GM12878 (cell line): ENCODE measurements around the gene FSTL4.

ENCODE experiments used
- CTCF ChIP-seq, 3 experiments: IDR thresholded peaks in 2 of 3; conservative IDR thresholded peaks in 1 of 3; 2 replicates each; pipeline ENCODE4 v1.5.1; 2011; ENCODE audit warnings: low read depth in 3 of 3, low read length in 3 of 3, mild to moderate bottlenecking in 3 of 3, control low read depth in 2 of 3, moderate library complexity in 2 of 3, inconsistent platforms in 1 of 3, mixed read lengths in 1 of 3; ENCODE audit not compliant: control insufficient read depth in 2 of 3, insufficient read depth in 1 of 3; ENCODE audit errors: extremely low read depth in 1 of 3
- EP300 ChIP-seq, 2 experiments: fragments of 150-350 bp in 1 of 2; IDR thresholded peaks; 2 replicates each; pipeline ENCODE4 v1.6.1; 2011 to 2012; ENCODE audit warnings: low read depth in 2 of 2, low read length in 2 of 2, borderline replicate concordance in 1 of 2, improper control_type of control experiment in 1 of 2, inconsistent platforms in 1 of 2; ENCODE audit not compliant: control insufficient read depth in 1 of 2
- EZH2 ChIP-seq: IDR thresholded peaks from 2 replicates; pipeline ENCODE4 v1.6.1; 2012; ENCODE audit warnings: low read depth, mild to moderate bottlenecking, control low read depth, inconsistent platforms, low read length, borderline replicate concordance; ENCODE audit not compliant: control insufficient read depth
- GABPA ChIP-seq: IDR thresholded peaks from 2 replicates; pipeline ENCODE4 v1.6.1; 2014; ENCODE audit warnings: antibody characterized with exemption, low read depth, mild to moderate bottlenecking, inconsistent platforms
- HDAC2 ChIP-seq: fragments of 200-600 bp; sonication (generic); IDR thresholded peaks from 2 replicates; pipeline ENCODE4 v1.6.1; 2017
- MTA3 ChIP-seq: IDR thresholded peaks from 2 replicates; pipeline ENCODE4 v1.6.1; 2012; ENCODE audit warnings: low read length, inconsistent platforms, borderline replicate concordance
- MYC ChIP-seq: IDR thresholded peaks from 2 replicates; pipeline ENCODE4 v1.6.1; 2011; ENCODE audit warnings: mild to moderate bottlenecking, low read length, moderate library complexity, inconsistent platforms; ENCODE audit not compliant: insufficient read depth, insufficient replicate concordance, insufficient read length, severe bottlenecking
- NFYB ChIP-seq: IDR thresholded peaks from 2 replicates; pipeline ENCODE4 v1.6.1; 2011; ENCODE audit warnings: low read depth, mild to moderate bottlenecking, low read length, improper control_type of control experiment, moderate library complexity; ENCODE audit not compliant: insufficient read depth
- SIN3A ChIP-seq: IDR thresholded peaks from 2 replicates; pipeline ENCODE4 v1.6.1; 2012; ENCODE audit warnings: low read depth, low read length, improper control_type of control experiment
- TAF1 ChIP-seq: IDR thresholded peaks from 2 replicates; pipeline ENCODE4 v1.6.1; 2011; ENCODE audit warnings: mild to moderate bottlenecking, low read depth, low read length, borderline replicate concordance
- ZBTB11 ChIP-seq: fragments of 450-650 bp; formaldehyde crosslinking; IDR thresholded peaks from 2 replicates; pipeline ENCODE4 v1.5.0; 2022; ENCODE audit warnings: mild to moderate bottlenecking, missing genetic modification characterization
- ZNF24 ChIP-seq: fragments of 450-650 bp; IDR thresholded peaks from 2 replicates; pipeline ENCODE4 v1.6.1; 2017; ENCODE audit warnings: antibody characterized with exemption, mild to moderate bottlenecking
- TF ChIP-seq, protein P1 (sequence below): IDR thresholded peaks from 2 replicates; pipeline ENCODE4 v1.6.1; 2012; ENCODE audit warnings: mild to moderate bottlenecking, low read depth, low read length
- TF ChIP-seq, protein P2 (sequence below): fragments of 450-650 bp; conservative IDR thresholded peaks from 2 replicates; pipeline ENCODE4 v1.6.1; 2017; ENCODE audit warnings: mild to moderate bottlenecking, moderate library complexity

- TF ChIP-seq GABPA (no peak), EP300 (IDR thresholded peaks at IDR 0.05; ENCODE audit: borderline replicate concordance in 1 of 2, control insufficient read depth in 1 of 2, low read depth in 2 of 2, low read length in 2 of 2) (no peak), HDAC2 (no peak), CTCF (IDR thresholded peaks at IDR 0.05 in 2 of 3, conservative IDR thresholded peaks at IDR 0.05 in 1 of 3; ENCODE audit: control insufficient read depth in 2 of 3, extremely low read depth in 1 of 3, insufficient read depth in 1 of 3, low read depth in 3 of 3, low read length in 3 of 3) (no peak), EZH2 (no peak), TAF1 (no peak), NFYB (no peak), SIN3A (no peak), MTA3 (no peak), MYC (no peak), ZNF24 (no peak), ZBTB11 (CRISPR knock-in tag) (no peak)
- TF ChIP-seq, protein P1, sequence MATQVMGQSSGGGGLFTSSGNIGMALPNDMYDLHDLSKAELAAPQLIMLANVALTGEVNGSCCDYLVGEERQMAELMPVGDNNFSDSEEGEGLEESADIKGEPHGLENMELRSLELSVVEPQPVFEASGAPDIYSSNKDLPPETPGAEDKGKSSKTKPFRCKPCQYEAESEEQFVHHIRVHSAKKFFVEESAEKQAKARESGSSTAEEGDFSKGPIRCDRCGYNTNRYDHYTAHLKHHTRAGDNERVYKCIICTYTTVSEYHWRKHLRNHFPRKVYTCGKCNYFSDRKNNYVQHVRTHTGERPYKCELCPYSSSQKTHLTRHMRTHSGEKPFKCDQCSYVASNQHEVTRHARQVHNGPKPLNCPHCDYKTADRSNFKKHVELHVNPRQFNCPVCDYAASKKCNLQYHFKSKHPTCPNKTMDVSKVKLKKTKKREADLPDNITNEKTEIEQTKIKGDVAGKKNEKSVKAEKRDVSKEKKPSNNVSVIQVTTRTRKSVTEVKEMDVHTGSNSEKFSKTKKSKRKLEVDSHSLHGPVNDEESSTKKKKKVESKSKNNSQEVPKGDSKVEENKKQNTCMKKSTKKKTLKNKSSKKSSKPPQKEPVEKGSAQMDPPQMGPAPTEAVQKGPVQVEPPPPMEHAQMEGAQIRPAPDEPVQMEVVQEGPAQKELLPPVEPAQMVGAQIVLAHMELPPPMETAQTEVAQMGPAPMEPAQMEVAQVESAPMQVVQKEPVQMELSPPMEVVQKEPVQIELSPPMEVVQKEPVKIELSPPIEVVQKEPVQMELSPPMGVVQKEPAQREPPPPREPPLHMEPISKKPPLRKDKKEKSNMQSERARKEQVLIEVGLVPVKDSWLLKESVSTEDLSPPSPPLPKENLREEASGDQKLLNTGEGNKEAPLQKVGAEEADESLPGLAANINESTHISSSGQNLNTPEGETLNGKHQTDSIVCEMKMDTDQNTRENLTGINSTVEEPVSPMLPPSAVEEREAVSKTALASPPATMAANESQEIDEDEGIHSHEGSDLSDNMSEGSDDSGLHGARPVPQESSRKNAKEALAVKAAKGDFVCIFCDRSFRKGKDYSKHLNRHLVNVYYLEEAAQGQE = no peak
- TF ChIP-seq, protein P2, sequence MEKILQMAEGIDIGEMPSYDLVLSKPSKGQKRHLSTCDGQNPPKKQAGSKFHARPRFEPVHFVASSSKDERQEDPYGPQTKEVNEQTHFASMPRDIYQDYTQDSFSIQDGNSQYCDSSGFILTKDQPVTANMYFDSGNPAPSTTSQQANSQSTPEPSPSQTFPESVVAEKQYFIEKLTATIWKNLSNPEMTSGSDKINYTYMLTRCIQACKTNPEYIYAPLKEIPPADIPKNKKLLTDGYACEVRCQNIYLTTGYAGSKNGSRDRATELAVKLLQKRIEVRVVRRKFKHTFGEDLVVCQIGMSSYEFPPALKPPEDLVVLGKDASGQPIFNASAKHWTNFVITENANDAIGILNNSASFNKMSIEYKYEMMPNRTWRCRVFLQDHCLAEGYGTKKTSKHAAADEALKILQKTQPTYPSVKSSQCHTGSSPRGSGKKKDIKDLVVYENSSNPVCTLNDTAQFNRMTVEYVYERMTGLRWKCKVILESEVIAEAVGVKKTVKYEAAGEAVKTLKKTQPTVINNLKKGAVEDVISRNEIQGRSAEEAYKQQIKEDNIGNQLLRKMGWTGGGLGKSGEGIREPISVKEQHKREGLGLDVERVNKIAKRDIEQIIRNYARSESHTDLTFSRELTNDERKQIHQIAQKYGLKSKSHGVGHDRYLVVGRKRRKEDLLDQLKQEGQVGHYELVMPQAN = no peak
These were observed 52.4 kb downstream of the FSTL4 start for GRCh38 chr5:133559960-133560359.
